RKO (cell line): ENCODE measurements around the gene CPT1A.

ENCODE experiments used
- DNase-seq: peaks from one replicate; pipeline ENCODE4 v3.0.0-alpha.2; 2016; ENCODE audit warnings: low spot score

CPT1A gene

DNA sequence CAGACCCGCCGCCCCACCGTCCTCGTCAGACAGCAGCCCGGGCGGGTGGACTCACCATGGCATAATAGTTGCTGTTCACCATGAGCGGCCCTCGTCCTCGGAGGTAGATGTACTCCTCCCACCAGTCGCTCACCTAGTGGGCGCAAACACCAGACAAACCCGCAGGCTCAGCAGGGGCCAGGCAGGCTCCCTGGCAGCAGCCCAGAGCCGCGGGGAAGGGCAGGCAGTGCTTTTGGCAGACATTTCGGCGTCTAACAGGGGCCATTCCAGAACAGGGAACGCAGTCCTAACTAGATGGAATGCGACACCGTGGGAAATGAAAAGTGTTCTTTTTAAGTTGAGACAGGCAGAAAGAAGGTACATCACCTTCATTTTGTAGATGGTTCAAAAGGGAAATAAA lies 44.9 kb downstream of the CPT1A start:
- DNase-seq: no peak

DNA sequence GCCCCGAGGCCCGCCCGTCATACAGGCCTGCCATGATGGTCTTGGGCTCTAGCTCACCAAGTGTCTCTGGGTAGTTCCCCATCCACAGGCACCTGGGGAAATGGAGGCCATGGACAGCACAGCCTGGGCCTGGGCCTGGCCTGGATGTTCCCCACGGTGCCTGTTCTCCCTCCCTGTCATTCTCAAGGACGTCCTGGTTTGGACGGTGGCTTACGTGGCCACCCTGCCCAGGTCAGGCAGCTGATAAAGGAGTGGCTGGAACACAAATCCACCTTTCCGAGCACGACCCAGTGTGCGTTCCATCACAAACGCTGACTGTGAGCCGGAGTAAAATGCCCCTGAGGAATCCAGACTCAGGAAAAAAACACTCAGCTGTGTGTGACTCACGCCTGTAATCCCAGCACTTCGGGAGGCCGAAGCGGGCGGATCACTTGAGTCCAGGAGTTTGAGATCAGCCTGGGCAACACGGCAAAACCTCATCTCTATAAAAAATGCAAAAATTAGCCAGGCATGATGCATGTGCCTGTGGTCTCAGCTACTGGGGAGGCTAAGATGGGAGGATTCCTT lies 49.2 kb downstream of the CPT1A start:
- no peak for DNase-seq

DNA sequence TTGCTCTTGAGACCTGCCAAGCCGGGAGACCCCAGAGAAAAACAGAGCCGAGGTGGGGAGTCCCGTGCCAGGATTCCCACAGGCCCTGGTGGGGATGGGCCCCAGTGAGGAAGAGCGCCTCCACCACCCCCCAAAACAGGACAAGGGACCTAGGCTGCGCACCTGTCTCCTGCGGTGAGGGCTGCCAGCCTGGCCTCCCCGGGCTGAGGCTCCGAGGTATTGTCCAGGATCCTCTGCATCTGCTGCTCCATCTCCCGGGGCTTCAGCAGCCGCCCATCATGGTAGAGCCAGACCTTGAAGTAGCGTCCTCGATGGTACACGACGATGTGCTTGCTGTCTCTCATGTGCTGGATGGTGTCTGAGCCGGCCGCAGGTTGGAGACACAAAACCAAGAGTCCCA lies 57.1 kb downstream of the CPT1A start:
- no peak for DNase-seq

DNA sequence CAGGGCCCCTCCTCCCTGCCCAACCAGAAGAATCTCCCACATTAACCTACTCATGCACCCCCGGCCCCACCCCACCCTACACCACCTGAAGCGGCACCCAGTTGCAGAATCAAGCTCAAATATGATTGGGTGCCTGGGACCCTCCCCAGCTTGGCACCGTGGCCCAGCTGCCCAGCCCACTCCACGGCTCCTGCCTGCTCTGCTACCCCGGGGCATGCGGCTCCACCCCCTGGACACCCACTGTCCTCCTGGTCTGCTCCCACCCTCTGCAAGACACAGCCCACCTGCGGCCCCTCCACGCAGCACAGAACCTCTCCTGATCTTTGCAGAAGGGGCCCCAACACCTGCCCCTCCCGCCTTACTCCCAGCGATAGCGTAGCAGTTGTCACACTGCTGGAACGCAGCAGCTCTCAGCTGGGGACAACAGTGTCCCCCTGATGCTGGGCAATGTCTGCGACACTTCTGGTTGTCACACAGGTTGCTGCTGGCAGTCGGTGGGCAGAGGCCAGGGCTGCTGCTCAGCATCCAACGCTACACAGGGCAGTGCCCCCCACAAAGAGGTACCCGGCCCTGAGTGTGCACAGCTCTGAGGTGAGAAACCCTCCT lies 58.4 kb downstream of the CPT1A start:
- DNase-seq: no peak

DNA sequence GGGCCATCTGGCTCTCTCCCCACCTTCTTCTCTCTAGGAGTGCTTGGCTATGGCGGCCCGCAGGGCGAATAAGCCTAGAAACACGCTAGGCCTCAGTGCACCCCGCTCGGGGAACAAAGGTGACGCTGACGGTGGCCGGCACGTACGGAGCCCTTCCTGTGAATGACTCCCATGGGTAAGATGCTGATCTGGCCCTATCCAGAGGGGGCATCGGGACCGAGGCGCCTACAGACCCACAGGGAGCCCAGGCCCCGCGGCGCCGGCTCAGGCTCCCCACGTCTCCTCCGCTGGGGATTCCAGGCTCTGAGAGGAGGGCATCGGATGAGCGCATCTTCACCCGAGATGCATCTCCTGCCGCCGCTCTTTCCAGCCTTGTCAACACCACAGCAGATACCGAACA lies 59.0 kb downstream of the CPT1A start:
- DNase-seq: no peak

DNA sequence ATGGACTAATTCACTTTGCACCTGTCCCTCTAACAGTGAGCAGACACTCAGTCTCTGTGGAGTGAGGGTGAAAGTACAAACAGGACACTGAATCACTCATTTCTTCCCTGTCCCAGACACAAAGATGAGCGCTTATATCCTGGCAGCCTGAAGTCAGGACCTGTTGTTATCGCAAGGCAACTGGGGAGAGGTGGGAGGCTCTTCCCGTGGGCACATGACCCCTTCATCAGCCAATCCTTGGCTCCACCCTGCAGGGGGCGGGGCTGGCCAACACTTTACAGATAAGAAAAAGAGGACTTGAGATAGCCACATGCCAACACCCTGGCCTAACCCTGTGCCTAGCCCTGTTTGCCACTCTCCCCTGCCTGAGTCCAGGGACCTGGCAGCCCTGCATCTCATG lies 60.9 kb downstream of the CPT1A start:
- DNase-seq: no peak

DNA sequence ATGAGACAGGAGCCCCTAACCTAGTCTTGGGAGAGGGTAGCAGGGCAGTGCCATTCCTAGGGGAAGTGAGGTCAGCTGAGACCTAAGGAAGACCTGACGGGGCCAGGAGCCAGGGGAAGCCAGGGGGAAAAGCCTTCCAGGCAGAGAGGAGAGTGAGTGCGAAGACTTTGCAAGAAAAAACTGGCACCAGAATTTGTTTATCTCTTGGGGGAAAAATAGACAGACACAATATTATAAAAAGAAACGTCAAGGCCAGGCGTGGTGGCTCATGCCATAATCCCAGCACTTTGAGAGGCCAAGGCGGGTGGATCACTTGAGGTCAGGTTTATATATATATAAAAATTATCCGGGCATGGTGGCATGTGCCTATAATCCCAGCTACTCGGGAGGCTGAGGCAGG lies 63.5 kb downstream of the CPT1A start:
- DNase-seq: no peak

DNA sequence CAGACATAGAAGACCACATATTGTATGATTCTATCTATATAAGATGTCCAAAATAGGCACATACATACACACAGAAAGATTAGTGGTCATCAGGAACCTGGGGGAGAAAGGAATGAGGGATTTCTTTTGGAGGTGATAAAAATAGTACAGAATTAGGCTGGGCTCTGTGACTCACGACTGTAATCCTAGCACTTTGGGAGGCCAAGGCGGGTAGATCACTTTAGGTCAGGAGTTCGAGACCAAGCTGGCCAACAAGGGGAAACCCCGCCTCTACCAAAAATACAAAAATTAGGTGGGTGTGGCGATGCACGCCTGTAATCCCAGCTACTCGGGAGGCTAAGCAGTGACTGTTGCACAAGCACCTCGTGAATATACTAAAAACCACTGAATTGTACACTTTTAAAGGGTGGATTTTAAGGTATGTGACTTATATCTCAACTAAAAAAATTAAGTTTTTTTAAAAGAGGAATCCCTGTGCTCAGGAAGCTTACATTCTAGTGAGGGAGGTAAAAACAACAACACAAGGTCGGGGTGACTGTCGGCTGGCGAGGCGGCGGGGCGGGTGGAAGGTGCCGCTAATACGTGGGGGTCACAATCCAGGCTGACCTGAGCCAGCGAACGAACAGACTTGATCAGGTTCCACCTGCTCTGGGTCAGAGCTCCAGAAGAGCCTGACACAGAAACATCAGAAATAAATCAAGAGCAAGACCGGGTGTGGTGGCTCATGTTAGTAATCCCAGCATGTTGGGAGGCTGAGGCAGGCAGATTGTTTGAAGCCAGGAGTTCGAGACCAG lies 65.1 kb downstream of the CPT1A start:
- no peak for DNase-seq

DNA sequence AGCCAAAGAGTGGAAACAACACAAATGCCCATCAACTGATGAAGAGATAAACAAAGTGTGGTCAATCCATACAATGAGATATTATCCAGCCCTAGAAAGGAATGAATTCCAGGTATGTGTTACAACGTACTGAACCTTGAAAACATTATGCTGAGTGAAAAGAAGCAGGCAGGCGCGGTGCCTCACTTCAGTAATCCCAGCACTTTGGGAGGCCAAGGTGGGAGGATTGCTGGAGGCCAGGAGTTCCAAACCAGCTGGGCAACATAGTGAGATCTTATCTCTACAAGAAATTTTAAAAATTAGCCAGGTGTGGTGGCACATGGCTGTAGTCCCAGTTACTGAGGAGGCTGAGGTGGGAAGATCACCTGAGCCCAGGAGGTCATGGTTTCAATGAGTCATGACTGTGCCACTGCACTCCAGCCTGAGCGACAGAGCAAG lies 65.7 kb downstream of the CPT1A start:
- DNase-seq: no peak

DNA sequence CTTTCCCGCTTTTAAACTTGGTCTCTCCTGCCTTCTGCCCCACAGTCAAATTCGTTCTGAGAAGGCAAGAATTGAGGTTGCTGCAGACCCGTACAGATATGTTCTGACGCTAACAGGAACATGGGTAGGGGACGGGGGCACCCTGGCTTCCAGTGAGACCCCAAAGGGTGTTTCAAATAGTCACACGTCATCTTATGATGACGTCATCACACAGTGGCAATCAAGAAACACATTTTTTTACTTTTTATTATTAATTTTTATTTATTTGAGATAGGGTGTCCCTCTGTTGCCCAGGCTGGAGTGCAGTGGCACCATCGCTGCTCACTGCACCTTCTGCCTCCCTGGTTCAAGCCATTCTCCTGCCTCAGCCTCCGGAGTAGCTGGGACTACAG lies 67.5 kb downstream of the CPT1A start:
- DNase-seq: no peak

DNA sequence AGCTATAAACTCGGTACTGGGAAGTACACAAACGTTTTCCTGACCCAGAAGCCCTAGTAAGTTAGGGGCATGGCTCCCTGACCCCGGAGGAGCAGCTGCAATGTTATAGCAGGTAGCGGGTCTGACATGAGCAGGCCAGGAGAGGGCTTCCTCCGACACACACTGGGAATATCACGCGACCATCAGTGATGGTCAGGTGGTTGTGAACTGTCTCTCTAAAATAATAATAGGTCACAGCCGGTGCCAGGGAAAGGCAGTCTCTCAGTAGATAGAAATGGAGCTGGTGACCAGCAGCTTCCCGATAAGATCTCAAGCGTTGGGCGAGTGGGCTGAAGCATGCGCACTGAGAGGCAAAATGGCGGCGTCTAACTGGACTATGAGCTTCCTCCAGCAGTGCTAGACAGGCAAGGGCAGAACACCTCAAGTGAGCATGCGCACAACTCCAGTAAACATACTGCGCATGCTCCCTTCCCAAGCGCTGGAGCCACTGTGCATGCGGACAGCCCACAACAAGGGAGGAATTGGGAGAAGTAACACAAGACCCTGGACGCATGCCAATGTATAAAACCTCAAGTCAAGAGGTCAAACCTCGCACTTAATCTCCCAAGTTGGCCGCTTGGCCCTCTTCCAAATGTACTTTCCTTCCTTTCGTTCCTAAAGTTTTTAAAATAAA lies 68.1 kb downstream of the CPT1A start:
- no peak for DNase-seq

DNA sequence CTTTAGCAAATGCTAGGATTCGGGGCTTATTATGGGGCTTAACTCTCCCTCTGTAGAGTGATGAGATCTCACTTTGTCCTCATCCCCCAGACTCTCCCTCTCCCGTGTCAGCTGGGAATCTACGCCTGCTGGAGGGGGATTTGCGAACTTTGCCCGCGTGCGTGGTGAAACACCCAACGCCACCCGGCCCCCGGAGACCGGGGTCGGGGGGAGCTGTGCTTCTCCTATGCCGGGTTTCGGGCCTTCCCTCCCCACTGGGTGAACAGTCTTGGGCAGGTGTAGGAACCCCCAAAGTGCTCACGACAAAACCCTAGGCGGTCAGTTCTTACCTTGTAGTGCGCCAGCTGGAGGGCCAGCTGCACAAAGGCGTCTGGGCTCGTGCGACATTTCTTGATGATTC lies 68.8 kb downstream of the CPT1A start:
- DNase-seq: no peak

DNA sequence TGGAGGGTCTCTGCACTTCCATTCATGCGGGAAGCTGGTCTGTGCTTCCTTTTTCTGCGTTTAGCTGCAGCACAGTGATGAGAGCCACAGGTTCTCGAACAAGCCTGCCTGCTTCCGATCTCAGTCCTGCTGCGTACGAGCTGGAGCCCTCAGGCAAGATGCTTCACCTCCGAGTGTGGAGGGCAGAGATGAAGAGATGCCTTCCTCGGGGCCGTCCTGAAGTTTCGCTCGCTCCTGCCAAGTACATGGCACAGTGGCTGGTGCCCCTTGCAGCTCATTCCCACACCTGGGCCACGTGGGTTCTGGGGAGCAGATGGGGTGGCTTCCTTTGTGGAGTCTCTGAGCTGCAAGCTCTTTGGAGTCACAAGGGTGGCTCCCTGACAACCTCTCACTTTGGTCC lies 70.9 kb downstream of the CPT1A start:
- no peak for DNase-seq

DNA sequence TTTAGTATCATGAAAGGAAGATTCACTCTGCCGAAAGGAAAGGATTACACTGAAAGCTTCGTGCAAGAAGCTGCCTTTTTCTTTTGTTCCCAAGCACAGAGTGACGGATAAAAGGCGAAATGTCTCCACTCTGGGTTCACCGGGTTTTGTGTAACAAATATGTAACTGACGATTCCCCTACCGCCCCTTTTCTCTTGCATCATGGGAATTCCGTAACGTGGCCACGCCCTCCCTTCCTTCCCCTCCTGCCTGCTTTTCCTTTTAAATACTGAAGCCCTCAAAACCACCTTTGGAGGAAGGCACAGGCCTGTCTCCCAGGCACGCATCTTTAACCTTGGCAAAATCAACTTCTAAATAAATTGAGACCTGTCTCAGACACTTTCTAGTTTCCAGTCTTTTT lies 74.0 kb downstream of the CPT1A start:
- no peak for DNase-seq

DNA sequence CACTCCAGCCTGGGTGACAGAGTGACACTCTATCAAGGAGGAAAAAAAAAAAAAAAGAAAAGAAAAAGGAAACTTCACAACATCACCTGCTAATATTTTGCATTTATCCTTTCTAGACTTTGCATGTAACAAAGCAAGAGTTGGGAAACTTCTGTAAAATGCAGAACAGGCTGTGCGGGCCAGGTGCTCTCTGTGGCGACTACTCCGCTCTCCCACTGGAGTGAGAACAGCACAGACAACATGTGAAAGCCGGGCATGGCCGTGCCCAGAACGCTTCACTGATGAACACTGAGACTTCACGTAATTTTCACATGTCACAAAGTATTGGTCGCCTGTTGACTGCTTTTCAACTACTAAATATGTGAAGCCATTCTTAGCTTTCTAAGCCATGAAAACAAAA lies 74.9 kb downstream of the CPT1A start:
- DNase-seq: no peak

DNA sequence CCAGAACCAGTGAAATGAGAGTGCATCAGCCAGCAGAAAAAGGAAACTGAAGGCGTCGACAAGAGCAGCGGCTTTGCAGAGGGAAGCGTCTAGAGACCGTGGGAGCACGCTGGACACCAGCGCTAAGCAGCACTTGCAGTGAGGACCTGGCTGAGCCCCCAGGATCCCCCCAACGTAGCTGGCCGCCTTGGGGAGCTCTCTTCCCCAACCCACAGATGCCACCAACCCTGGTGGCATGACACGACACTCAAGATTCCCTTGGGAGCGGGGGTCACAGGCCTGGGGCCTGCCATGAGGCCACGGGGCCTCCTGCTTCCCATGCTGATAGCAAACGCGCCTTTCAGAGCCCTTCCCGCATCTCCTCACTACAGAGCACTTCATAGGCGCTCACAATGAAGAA lies 77.0 kb downstream of the CPT1A start:
- DNase-seq: no peak

DNA sequence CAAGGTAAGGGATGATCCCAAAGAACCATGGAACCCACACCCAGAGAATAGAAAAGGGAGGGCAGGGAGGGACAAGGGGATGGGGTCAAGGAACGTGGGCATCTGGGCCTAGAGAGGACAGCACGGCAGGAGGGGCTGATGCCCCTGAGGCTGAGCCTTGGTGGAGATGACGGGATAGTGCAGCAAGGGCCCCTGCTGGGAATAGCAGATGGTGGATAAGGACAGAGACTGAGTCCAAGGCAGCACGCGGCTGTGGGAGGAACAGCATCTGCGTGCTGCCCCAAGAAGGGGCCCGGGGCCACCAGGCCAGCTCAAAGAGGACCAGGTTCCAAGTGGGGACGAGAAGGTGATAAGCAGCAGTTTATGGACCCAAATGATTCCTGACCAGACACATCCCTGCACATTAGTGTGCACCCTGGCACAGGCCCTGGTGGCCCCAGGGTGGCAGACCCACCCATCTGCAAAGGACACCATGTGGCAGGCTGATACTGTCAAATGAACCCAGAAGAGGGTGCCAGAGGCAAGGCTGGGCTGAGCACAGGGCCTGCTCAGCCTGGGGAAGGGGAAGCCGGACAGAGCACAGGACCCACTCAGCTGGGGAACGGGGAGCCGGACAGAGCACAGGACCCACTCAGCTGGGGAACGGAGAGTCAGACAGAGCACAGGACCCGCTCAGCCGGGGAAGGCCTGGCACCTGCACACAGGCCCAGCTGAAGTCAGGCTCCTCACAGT lies 77.6 kb downstream of the CPT1A start:
- DNase-seq: no peak

DNA sequence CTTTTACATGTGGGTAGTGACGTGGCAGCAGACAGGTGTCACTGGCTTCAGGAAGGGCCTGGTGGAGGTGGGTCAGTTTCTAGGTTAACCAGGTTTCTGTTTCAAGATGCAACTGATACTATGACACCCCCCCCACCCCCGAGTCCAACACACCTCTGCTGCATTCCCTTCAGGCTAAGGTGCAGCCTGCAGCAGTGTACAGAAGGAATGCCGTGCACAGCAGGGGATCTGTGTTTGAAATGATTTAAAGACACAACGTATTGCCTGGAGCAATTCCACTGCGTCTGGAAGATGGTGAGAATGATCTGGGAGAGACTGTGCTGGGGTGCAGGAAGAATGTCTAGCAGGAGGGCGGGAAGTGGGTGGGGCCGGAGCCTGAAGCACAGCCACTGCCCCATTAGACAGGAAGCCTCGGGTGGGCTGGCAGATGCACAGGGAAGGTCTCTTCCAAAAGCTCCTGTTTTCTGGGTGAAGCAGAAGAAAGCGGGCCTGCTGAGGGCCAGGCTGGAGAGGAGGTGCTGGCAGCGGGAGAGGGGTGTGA lies 78.5 kb downstream of the CPT1A start:
- no peak for DNase-seq

DNA sequence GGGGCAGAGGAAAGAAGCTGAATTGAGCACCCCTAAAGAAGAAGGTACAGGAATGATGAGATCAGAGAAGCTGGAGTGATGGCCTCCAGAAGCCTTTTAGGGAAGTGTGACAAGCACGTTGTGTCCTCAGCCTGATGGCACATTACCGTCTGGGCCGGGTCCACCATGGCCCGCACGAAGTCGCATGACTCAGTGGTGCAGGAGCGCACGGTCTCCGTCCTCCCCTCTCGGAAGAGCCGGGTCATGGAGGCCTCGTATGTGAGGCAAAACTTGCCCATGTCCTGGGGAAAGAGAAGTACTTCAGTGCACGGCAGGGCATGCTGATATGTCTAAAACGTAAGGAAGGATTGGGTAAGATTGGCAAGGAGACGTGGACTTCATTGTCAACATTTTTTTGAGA lies 79.2 kb downstream of the CPT1A start:
- DNase-seq: no peak

DNA sequence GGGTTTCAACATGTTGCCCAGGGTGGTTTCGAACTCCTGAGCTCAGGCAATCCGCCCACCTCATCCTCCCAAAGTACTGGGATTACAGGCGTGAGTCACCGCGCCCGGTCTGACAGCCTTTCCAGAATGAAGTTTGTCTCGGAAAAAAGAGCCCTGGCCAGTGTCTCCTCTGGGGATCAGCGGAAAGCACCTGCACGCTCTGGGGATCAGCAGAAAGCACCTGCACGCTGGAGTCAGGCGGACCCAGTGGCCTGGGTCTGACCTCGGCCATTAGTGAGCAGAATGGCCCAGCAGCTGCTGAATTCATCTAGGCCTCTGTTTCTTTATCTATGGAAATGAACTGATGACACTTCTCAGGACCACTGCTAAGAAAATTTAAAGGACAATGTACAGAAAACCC lies 79.9 kb downstream of the CPT1A start:
- no peak for DNase-seq

DNA sequence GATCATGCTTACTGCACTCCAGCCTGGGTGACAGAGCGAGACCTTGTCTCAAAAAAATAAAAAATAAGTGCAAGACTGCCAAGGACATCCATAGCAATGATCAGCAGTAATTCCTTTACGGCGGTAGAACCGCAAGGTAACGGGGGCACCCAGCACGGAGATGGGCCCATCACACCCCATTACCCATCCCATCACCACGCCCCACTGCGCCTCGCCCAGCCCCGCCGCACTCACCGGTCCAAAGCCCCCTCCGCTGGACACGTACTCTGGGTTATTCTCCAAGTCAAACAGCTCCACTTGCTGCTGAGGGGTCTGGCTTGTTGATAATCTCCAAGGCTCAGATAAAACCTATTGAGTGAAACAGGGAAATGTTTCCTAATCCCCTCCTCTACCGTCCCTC lies 81.7 kb downstream of the CPT1A start:
- DNase-seq: no peak

DNA sequence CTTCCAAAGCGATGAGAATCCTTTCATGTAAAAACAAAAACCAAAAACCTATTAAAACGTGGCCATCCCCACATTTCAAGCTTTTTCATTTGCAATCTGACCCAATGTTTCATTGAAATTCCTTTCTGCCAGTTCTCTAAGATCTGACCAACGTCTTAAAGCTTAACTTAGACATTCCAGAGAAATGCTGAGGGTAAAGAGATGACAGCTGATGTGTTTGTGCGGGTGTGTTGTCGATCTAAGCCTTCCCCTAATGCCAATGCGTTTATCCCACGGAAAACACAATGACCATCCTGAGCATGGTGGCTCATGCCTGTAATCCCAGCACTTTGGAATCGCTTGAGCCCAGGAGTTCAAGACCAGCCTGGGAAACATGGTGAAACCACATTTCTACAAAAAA lies 84.0 kb downstream of the CPT1A start:
- no peak for DNase-seq
